Colonic mucosa (tissue), 4 donors: Measurements from ENCODE around the gene RAB30. TPM values are rescaled to one million over a fixed set of nuclear protein-coding genes. Genes with fewer than 3 reads are reported as not detected.
A peak's percentile ranks its signal among the peaks of the same experiment; 100 is the strongest.

Source experiments
- DNase-seq: peaks from one replicate; pipeline ENCODE4 v3.0.0-alpha.2; 2020
- H3K27ac ChIP-seq: fragments of 200-600 bp; one replicate; pipeline ENCODE4 v1.8.0; 2021
- H3K27me3 ChIP-seq: fragments of 200-600 bp; one replicate; pipeline ENCODE4 v1.8.0; 2021
- H3K36me3 ChIP-seq: fragments of 200-600 bp; one replicate; pipeline ENCODE4 v1.8.0; 2021
- H3K4me1 ChIP-seq: fragments of 200-600 bp; one replicate; pipeline ENCODE4 v1.8.0; 2021; ENCODE audit warnings: mild to moderate bottlenecking
- H3K4me3 ChIP-seq: fragments of 200-600 bp; one replicate; pipeline ENCODE4 v1.8.0; 2021
- H3K9ac ChIP-seq, 2 donors: one replicate each; pipeline ENCODE4 v1.7.0; 2013; ENCODE audit warnings: control low read depth in 2 of 2, low read depth in 2 of 2, low read length in 2 of 2
- H3K9me3 ChIP-seq: fragments of 200-600 bp; one replicate; pipeline ENCODE4 v1.8.0; 2021
- intact Hi-C: fragments of 100-400 bp; cut with DNase I; formaldehyde crosslinking; loops from one replicate; pipeline ENCODE4 v1.14.1; 2022
- total RNA-seq, 2 donors: library from RNA; stranded (reverse); fragmentation: NEBNext Ultra II Directional in 1 of 2; extraction: Animal tissue kit (Norgen Biotek cat#: 25700) in 1 of 2; gene quantifications; one replicate each; pipeline ENCODE4 v1.2.1, GENCODE V29; 2021
- TF ChIP-seq, protein P1 (sequence below): fragments of 200-600 bp; IDR thresholded peaks from one replicate; pipeline ENCODE4 v1.8.0; 2022; ENCODE audit warnings: antibody characterized with exemption, mild to moderate bottlenecking
- donor health status: healthy.
- donor health status: DM: no; HTN: no; CAD: no.
- donor health status: DM: no; HTN: no; CAD: no.

RAB30 gene
- total RNA-seq, 2 donors from 2014 or later, result 6.3 to 16.9 TPM

GRCh38 chr11:83037877-83038276 lies 33.8 kb downstream of the RAB30 start:
- no peak overlapping the region for H3K9ac ChIP-seq
- H3K4me3 ChIP-seq, result no peak overlapping the region
- no peaks in the 10 kb centered on the region for H3K27me3 ChIP-seq
- TF ChIP-seq, protein P1, sequence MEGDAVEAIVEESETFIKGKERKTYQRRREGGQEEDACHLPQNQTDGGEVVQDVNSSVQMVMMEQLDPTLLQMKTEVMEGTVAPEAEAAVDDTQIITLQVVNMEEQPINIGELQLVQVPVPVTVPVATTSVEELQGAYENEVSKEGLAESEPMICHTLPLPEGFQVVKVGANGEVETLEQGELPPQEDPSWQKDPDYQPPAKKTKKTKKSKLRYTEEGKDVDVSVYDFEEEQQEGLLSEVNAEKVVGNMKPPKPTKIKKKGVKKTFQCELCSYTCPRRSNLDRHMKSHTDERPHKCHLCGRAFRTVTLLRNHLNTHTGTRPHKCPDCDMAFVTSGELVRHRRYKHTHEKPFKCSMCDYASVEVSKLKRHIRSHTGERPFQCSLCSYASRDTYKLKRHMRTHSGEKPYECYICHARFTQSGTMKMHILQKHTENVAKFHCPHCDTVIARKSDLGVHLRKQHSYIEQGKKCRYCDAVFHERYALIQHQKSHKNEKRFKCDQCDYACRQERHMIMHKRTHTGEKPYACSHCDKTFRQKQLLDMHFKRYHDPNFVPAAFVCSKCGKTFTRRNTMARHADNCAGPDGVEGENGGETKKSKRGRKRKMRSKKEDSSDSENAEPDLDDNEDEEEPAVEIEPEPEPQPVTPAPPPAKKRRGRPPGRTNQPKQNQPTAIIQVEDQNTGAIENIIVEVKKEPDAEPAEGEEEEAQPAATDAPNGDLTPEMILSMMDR, result no peak
- no peak overlapping the region for H3K27ac ChIP-seq
- H3K9me3 ChIP-seq, result no peaks in the 10 kb centered on the region
- DNase-seq, result no peak
- intact Hi-C loops, result no loop called here
- H3K36me3 ChIP-seq, result no peaks in the 10 kb centered on the region
- peaks cover 8% of the 10 kb centered on the region for H3K4me1 ChIP-seq

GRCh38 chr11:83036701-83037100 lies 35.0 kb downstream of the RAB30 start:
- Histone ChIP-seq H3K4me1 (peaks cover 8% of the 10 kb centered on the region), H3K27me3 (no peaks in the 10 kb centered on the region), H3K9me3 (no peaks in the 10 kb centered on the region), H3K36me3 (no peaks in the 10 kb centered on the region), H3K27ac (no peak overlapping the region), H3K9ac (no peak overlapping the region), H3K4me3 (no peak overlapping the region)
- DNase-seq, result no peak
- intact Hi-C loops, result no loop called here
- TF ChIP-seq, protein P1, result no peak

GRCh38 chr11:83035070-83035854 lies 36.4 kb downstream of the RAB30 start:
- Histone ChIP-seq H3K4me1 (peaks cover 8% of the 10 kb centered on the region), H3K4me3 (no peak overlapping the region), H3K27me3 (no peaks in the 10 kb centered on the region), H3K36me3 (no peaks in the 10 kb centered on the region), H3K9ac (peak overlapping the region in 1 of 2 donors; percentile 32), H3K27ac (no peak overlapping the region), H3K9me3 (no peaks in the 10 kb centered on the region)
- intact Hi-C loops, result no loop called here
- TF ChIP-seq, protein P1, result no peak
- no peak for DNase-seq

DNA sequence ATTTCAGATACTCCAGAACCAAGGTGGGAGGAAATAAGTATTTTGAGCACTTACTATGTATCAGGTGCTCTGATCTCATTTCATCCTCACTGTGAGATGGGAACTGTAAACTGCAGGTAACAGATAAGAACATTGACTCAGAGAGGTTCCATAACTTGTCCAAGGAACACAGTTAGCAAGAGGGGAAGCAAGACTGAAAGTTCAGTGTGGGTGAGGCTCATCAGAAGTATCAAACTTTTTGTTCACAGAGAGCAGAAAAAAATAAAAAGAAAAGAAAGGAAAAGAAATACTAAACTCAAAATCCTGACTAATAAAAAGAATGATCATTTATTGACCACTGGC lies 37.1 kb downstream of the RAB30 start:
- Histone ChIP-seq H3K27me3 (no peaks in the 10 kb centered on the region), H3K9me3 (no peaks in the 10 kb centered on the region), H3K4me3 (no peak overlapping the region), H3K4me1 (peaks cover 8% of the 10 kb centered on the region), H3K36me3 (no peaks in the 10 kb centered on the region), H3K9ac (peak overlapping the region in 1 of 2 donors; percentile 64), H3K27ac (peak overlapping the region; percentile 53)
- TF ChIP-seq, protein P1, result no peak
- intact Hi-C loops, result no loop called here
- no peak for DNase-seq

- no peaks in the 10 kb centered on the region for H3K36me3 ChIP-seq
- peak overlapping the region; percentile 53 for H3K27ac ChIP-seq
- no peaks in the 10 kb centered on the region for H3K27me3 ChIP-seq
- no peak overlapping the region for H3K4me3 ChIP-seq
- H3K9me3 ChIP-seq, result no peaks in the 10 kb centered on the region
- TF ChIP-seq, protein P1, result no peak
- H3K4me1 ChIP-seq, result peaks cover 8% of the 10 kb centered on the region
- intact Hi-C loops, result no loop called here
- peak overlapping the region in 1 of 2 donors; percentile 64 for H3K9ac ChIP-seq
- DNase-seq, result peak; percentile 48
Observed at GRCh38 chr11:83033972-83034672, 37.6 kb downstream of the RAB30 start.
